HG03135 (cell line): ENCODE results near the gene TMEM150B.

Experiments
- ATAC-seq: cut with Tn5 transposase; IDR thresholded peaks from one replicate; pipeline ENCODE4 v1.9.1; 2021; ENCODE audit warnings: mild to moderate bottlenecking, moderate library complexity; ENCODE audit not compliant: unreplicated experiment

Gene TMEM150B

GRCh38 chr19:55355213-55355821, 30.2 kb upstream of the TMEM150B start:
- no peak for ATAC-seq

- ATAC-seq: no peak
Measured at GRCh38 chr19:55354698-55355212, 29.6 kb upstream of the TMEM150B start, which contains the start of gene COX6B2. Gene COX6B2 (minus strand): TSS chr19:55354719. CDS start chr19:55354521, 198 bp downstream.

GRCh38 chr19:55353803-55354697, 28.9 kb upstream of the TMEM150B start:
- no peak for ATAC-seq

GRCh38 chr19:55353356-55353802, 28.2 kb upstream of the TMEM150B start:
- ATAC-seq: no peak

DNA sequence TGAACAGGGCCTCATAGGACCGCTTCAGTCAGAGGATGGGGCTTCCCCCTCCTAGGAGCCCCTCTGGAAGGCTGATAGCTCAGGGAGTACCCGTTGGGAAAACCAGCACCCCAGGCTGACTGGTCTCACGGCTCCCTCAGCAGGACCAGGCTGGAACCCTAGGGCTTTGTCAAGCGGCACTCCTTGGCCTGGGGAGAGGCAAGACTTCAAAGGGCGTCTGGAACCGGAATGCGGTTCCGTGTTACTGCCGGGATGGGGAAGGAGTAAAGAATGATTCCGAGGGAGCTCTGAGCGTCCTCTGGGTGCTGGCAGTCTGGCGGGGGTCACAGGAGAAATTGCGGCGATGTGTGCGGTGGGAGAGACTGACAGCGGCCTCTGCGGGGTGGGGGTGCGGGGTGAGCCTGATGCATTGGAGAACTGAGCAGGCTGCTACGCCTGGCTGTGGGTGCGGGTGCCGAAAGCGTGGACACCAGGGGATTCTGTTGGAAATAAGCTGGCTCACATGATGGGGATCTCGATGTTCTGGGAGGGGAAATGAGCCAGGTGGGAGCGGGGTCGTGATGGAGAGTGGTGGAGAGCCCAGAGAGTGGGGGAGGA, 27.5 kb upstream of the TMEM150B start:
- no peak for ATAC-seq

- no peak for ATAC-seq
Measured at GRCh38 chr19:55352040-55352439, 26.9 kb upstream of the TMEM150B start.

GRCh38 chr19:55350620-55351315, 25.6 kb upstream of the TMEM150B start:
- no peak for ATAC-seq

GRCh38 chr19:55348317-55349034, 23.3 kb upstream of the TMEM150B start:
- no peak for ATAC-seq

DNA sequence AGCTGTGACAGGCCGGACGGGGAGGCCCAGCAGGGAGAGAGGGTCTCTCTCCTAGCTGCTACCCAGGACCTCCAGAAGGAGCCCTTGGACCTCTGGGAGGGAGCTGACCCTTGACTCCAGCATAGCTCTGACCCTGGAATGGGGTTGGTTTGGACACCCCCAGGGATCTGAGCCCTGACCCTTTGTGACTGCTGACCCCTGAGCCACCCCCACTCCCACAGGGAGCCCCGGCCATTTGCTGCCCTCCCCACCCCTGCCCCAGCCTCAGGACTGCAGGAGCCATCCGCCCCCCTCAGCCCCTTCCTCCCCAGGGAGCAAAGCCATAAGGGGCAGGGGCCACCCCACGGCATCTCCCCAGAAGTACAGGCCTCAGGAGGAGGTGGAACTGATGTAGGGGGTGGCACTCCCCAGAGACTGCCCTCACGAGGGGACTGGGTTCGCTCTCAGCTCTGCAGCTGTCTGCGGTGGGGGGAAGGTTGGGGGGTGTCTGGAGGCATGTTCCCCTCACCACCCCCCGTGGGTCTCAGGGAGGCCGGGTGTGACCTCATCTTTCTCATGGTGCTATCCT, 22.4 kb upstream of the TMEM150B start:
- no peak for ATAC-seq

GRCh38 chr19:55346725-55347441, 21.7 kb upstream of the TMEM150B start:
- ATAC-seq: no peak

DNA sequence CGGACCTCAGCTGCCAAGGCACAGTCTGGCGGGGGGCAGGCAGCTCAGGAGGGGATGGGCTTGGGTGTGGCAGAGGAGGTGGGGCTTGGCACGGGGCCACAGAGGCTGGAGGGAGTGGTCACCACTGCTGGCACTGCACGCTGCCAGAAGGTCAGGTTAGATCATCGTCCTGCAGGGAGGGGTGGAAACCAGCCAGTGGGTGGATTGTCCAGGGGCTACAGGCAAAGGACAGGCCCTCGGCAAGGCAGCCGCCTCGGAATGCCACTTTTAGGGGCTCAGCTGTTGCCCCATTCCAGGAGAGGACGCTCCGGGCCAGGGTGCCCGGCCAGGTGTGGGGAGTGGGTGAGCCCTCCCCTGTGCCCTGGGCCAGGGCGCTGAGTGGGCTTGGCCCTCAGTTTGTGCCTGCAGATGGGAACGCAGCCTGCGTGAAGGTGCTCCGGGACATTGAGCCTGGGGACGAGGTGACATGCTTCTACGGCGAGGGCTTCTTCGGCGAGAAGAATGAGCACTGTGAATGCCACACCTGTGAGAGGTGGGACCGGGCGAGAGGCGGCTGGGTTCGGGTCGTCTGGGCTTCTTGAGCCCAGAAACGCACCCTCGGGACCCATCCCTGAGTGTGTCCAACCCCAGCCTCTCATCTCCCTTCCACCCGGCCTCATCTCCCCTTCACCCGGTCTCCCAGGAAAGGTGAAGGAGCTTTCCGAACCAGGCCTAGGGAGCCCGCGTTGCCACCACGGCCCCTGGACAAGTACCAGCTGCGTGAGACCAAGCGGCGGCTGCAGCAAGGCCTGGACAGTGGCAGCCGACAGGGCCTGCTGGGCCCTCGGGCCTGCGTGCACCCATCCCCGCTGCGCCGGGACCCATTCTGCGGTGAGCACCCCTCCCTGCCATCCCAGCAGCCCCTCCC, 20.9 kb upstream of the TMEM150B start:
- ATAC-seq: no peak

GRCh38 chr19:55345101-55345817, 20.1 kb upstream of the TMEM150B start:
- ATAC-seq: no peak

DNA sequence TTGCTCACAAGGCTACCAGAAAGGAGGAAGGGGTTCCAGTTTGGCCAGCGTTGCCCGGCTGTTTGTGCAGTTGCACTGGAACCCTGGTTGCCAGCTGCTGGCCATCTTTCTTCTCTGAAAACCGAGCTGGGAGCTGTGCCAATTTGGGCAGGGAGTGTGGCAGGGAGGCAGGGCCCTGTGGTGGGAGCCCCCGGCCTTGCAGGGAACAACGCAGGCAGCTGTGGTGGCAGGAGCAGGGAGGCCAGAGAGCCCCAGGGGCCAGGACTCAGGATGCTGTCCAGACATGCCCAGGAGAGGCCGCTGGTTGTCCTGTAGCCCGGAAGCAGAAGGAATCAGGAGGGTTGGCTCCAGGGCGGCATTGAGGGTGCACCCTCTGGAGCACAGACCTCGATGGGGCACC, 19.3 kb upstream of the TMEM150B start:
- ATAC-seq: no peak

DNA sequence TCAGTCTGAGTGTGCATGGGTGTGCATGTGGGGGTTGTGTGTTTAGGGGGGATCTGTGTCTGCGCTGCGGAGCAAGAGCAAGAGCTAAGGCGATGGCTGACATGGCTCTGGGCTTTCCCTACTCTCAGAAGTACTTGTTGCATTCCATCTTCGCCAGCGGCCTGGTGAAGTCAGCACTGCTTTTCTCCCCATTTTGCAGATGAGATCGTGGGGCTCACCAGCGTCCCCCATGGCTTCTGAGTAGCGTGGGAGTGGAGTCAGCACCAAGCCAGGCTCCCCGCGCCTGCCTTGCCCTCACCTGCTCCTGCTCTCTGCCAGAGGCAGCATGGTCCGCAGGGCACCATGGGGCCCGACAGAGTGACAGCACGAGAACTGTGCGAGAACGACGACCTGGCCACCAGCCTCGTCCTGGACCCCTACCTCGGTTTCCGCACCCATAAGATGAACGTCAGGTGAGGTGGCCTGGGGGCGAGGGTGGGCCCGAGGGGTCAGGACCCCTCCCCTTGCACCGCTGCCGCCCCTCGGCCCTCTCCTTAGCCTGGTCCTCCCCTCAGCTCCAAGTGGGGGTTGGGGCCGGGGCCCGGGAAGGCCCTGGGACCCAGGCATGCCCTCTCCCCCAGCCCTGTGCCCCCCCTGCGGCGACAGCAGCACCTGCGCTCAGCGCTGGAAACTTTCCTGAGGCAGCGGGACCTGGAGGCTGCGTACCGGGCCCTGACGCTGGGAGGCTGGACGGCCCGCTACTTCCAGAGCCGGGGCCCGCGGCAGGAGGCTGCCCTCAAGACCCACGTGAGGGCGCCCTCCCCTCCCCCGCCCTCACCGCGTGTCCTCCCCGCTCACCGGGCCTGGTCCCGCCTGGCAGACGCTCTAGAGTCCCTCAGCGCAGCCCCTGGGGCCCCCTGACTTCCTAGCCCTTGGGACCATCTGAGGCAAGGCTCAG, 16.7 kb upstream of the TMEM150B start:
- no peak for ATAC-seq

DNA sequence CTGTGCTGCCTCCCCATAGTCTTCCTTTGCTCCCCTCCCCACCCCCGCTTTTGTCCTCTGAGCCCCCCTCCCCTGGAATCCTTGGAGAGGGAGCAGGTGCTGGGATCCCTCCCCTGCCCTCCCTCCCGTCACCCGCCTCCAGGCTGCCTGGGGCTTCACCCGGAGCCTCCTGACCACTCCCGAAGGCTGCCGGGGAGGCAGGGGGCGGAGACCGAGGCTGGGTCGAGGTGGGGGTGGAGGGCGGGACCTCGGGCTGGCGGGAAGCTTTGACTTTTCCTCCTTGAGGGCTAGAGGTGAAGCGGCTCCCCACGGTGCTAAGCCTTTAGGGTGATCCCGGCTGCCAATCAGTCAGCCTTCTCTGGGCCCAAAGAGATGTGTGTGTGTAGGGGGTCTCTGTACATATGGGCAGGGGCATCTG, 16.0 kb upstream of the TMEM150B start:
- no peak for ATAC-seq

DNA sequence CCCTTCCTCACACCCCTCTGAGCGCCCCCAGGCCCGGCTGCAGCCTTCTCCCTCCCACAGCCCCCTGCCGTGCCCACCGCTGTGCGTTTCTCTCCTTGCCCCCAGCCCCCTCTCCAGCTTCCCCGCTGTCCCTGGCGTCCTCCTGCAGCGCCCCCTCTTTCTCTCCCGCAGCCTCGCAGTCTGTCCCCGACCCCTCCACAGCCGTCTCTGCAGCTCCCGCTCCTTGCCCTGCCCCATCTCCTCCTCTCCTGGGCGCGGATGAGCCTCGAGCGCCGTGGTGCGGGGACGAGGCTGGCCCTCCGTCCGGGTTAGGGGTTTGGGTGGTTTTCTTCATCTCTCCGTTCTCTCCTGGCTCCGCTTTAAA, 15.6 kb upstream of the TMEM150B start:
- no peak for ATAC-seq
